HCT116 (cell line): Measurements from ENCODE around the gene EXD2. TPM values are rescaled to one million over a fixed set of nuclear protein-coding genes. Genes with fewer than 3 reads are reported as not detected.
A peak's percentile ranks its signal among the peaks of the same experiment; 100 is the strongest.

Experiments used
- ATAC-seq: fragments of 200-7000 bp; cut with Tn5 transposase; 2 replicates; pipeline ENCODE4 v1.9.1; 2020; ENCODE audit warnings: mild to moderate bottlenecking, moderate library complexity
- BruUV-seq: library from RNA; stranded (reverse); fragments of 400-500 nt; replicated peaks from 2 replicates; lab custom pipeline; 2021; lab: Mats Ljungman, UMichigan
- CTCF ChIA-PET: fragments of 300-600 bp; sonication (Branson Sonifier 250); formaldehyde crosslinking; loops from one replicate; lab custom pipeline; 2021; ENCODE audit warnings: antibody characterized with exemption; lab: Charles Lee
- POLR2A ChIA-PET: fragments of 300-600, 350-600 bp; sonication (Branson Sonifier 250); formaldehyde crosslinking; loops from one replicate; lab custom pipeline; 2021; ENCODE audit warnings: antibody characterized with exemption; lab: Charles Lee
- RAD21 ChIA-PET, 2 experiments: fragments of 300-600 bp; sonication (Branson Sonifier 250); formaldehyde crosslinking; loops; one replicate each; lab custom pipeline; 2023; ENCODE audit warnings: low total read pairs in 2 of 2; ENCODE audit not compliant: uncharacterized antibody in 2 of 2, unreplicated experiment in 2 of 2, low non-redundant PET in 1 of 2; lab: Charles Lee
- DNase-seq: peaks from one replicate; pipeline ENCODE4 v3.0.0-alpha.2; 2010; ENCODE audit warnings: low read depth, low spot score
- H2AFZ ChIP-seq: fragments of 200-600 bp; shearing (Covaris generic), sonication (generic); 2 replicates; pipeline ENCODE4 v1.6.1; 2017; ENCODE audit warnings: low read depth, mixed run types, mixed read lengths, antibody characterized with exemption, low read length; ENCODE audit not compliant: poor library complexity, severe bottlenecking
- H3K27ac ChIP-seq: 2 replicates; pipeline ENCODE4 v1.5.1; 2012; ENCODE audit warnings: low read depth, low read length
- H3K27me3 ChIP-seq: fragments of 200-600 bp; sonication (generic); 2 replicates; pipeline ENCODE4 v1.6.1; 2016; ENCODE audit warnings: mixed run types, low read length, mixed read lengths; ENCODE audit not compliant: insufficient read depth
- H3K36me3 ChIP-seq, 2 experiments: fragments of 200-500 bp in 1 of 2; fragments of 200-600 bp in 1 of 2; sonication (Bioruptor generic) in 1 of 2; sonication (generic) in 1 of 2; 2 replicates each; pipeline versions ENCODE4 v1.5.1 to v1.6.1; 2014 to 2016; ENCODE audit warnings: low read length in 2 of 2, inconsistent platforms in 1 of 2, mixed read lengths in 1 of 2, mixed run types in 1 of 2; ENCODE audit not compliant: insufficient read depth in 2 of 2, control insufficient read depth in 1 of 2
- H3K4me1 ChIP-seq, 2 experiments: fragments of 200-600 bp in 1 of 2; sonication (generic) in 1 of 2; 2 replicates each; pipeline versions ENCODE4 v1.5.1 to v1.6.1; 2012 to 2017; ENCODE audit warnings: low read length in 2 of 2, inconsistent platforms in 1 of 2, mild to moderate bottlenecking in 1 of 2, mixed read lengths in 1 of 2, mixed run types in 1 of 2, moderate library complexity in 1 of 2; ENCODE audit not compliant: insufficient read depth in 2 of 2, control insufficient read depth in 1 of 2
- H3K4me2 ChIP-seq: fragments of 200-600 bp; sonication (generic); 2 replicates; pipeline ENCODE4 v1.6.1; 2017; ENCODE audit warnings: mixed run types, low read length, mixed read lengths
- H3K4me3 ChIP-seq, 2 experiments: fragments of 200-600 bp in 1 of 2; sonication (generic) in 1 of 2; replicated peaks in 1 of 2; 2 replicates each; pipeline ENCODE4 v1.5.1; 2011 to 2016; ENCODE audit warnings: low read length in 2 of 2, control low read depth in 1 of 2, low read depth in 1 of 2, mild to moderate bottlenecking in 1 of 2, mixed read lengths in 1 of 2, mixed run types in 1 of 2
- H3K79me2 ChIP-seq: fragments of 200-600 bp; sonication (generic); 2 replicates; pipeline ENCODE4 v1.6.1; 2017; ENCODE audit warnings: mild to moderate bottlenecking, mixed run types, low read length, moderate library complexity, mixed read lengths; ENCODE audit not compliant: insufficient read depth
- H3K9ac ChIP-seq: fragments of 200-600 bp; sonication (generic); 2 replicates; pipeline ENCODE4 v1.6.1; 2016; ENCODE audit warnings: low read length, mixed read lengths
- H3K9me2 ChIP-seq: fragments of 200-600 bp; sonication (generic), shearing (Covaris generic); 2 replicates; pipeline ENCODE4 v1.6.1; 2017; ENCODE audit warnings: mixed run types, mild to moderate bottlenecking, moderate library complexity; ENCODE audit not compliant: insufficient read depth
- H3K9me3 ChIP-seq, 2 experiments: fragments of 200-500 bp in 1 of 2; fragments of 200-600 bp in 1 of 2; sonication (Bioruptor generic) in 1 of 2; sonication (generic) in 1 of 2; 2 replicates each; pipeline ENCODE4 v1.6.1; 2014 to 2017; ENCODE audit warnings: low read length in 2 of 2, mixed read lengths in 2 of 2, inconsistent platforms in 1 of 2, low read depth in 1 of 2, mild to moderate bottlenecking in 1 of 2, mixed run types in 1 of 2, moderate library complexity in 1 of 2; ENCODE audit not compliant: control insufficient read depth in 1 of 2, insufficient read depth in 1 of 2
- H4K20me1 ChIP-seq: fragments of 200-600 bp; sonication (generic), shearing (Covaris generic); 2 replicates; pipeline ENCODE4 v1.6.1; 2017; ENCODE audit warnings: mixed run types, mild to moderate bottlenecking, moderate library complexity; ENCODE audit not compliant: insufficient read depth
- ATF3 ChIP-seq: IDR thresholded peaks from 2 replicates; pipeline ENCODE4 v1.6.1; 2012
- ELF1 ChIP-seq: IDR thresholded peaks from 2 replicates; pipeline ENCODE4 v1.6.1; 2012; ENCODE audit warnings: low read depth, borderline replicate concordance
- EZH2 ChIP-seq: fragments of 200-600 bp; sonication (generic); IDR thresholded peaks from 2 replicates; pipeline ENCODE4 v1.6.1; 2017; ENCODE audit warnings: antibody characterized with exemption, mixed run types
- EZH2phosphoT487 ChIP-seq: fragments of 200-600 bp; IDR thresholded peaks from 2 replicates; pipeline ENCODE4 v1.6.1; 2018; ENCODE audit warnings: antibody characterized with exemption, borderline replicate concordance
- POLR2A ChIP-seq: IDR thresholded peaks from 2 replicates; pipeline ENCODE4 v1.7.0; 2011; ENCODE audit warnings: borderline replicate concordance; ENCODE audit not compliant: insufficient read depth, insufficient read length; ENCODE audit errors: extremely low read depth
- RAD21 ChIP-seq: IDR thresholded peaks from 2 replicates; pipeline ENCODE4 v1.6.1; 2012; ENCODE audit warnings: low read depth, mild to moderate bottlenecking
- TCF7L2 ChIP-seq: IDR thresholded peaks from 2 replicates; pipeline ENCODE4 v1.7.0; 2011; ENCODE audit warnings: borderline replicate concordance, inconsistent platforms; ENCODE audit not compliant: insufficient read depth, insufficient read length; ENCODE audit errors: extremely low read depth
- YY1 ChIP-seq: IDR thresholded peaks from 2 replicates; pipeline ENCODE4 v1.6.1; 2011; ENCODE audit warnings: low read length, low read depth, moderate library complexity, mild to moderate bottlenecking; ENCODE audit not compliant: insufficient replicate concordance; ENCODE audit errors: extremely low read depth
- ZFX ChIP-seq: fragments of 450-650 bp; IDR thresholded peaks from 2 replicates; pipeline ENCODE4 v1.6.1; 2017
- intact Hi-C: fragments of 100-400 bp; cut with micrococcal nuclease; formaldehyde crosslinking; loops from 2 replicates; pipeline ENCODE4 v1.10.0; 2022
- total RNA-seq: library from RNA; stranded (reverse); gene quantifications from one replicate; pipeline ENCODE4 v1.2.1, GENCODE V29; 2021; ENCODE audit not compliant: unreplicated experiment
- TF ChIP-seq, protein P1 (sequence below), 3 experiments: fragments of 200-600 bp in 1 of 3; sonication (generic) in 1 of 3; IDR thresholded peaks in 2 of 3; conservative IDR thresholded peaks in 1 of 3; 2 replicates each; pipeline ENCODE4 v1.5.1; 2012 to 2017; ENCODE audit warnings: low read depth in 2 of 3, low read length in 2 of 3, antibody characterized with exemption in 1 of 3, borderline replicate concordance in 1 of 3, control low read depth in 1 of 3, mild to moderate bottlenecking in 1 of 3, mixed read lengths in 1 of 3, mixed run types in 1 of 3, moderate library complexity in 1 of 3; ENCODE audit not compliant: insufficient read depth in 1 of 3
- TF ChIP-seq, protein P2 (sequence below): IDR thresholded peaks from 2 replicates; pipeline ENCODE4 v1.6.1; 2011; ENCODE audit warnings: mild to moderate bottlenecking, low read length, moderate library complexity; ENCODE audit not compliant: insufficient replicate concordance; ENCODE audit errors: extremely low read depth

Gene EXD2
- total RNA-seq, 1 experiment from 2014 or later = 20.2 TPM

GRCh38 chr14:69183735-69184134, 7.6 kb upstream of the EXD2 start:
- no peak for ATAC-seq
- Histone ChIP-seq H2AFZ (no peak overlapping the region), H3K9me2 (no peaks in the 10 kb centered on the region)

DNA sequence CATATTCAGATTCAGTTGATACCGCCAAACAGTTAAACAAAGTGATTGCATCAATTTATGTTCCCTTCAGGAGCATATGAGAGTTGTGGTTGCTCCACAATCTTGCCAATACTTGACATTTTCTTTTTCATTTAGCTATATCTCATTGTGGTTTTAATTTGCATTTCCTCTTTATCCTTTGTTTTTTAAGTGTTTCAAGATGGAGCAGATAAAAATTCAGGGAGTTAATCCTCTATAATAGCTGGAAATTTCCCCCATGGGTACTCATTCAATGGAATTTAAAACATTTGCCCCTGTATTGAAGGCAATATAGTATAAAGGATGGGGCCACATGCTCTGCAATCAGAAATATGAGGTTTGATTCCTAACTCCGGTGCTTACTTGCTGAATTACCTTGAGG, 1.1 kb upstream of the EXD2 start:
- H3K27me3 ChIP-seq = no peaks in the 10 kb centered on the region
- BruUV-seq = no TSS peak
- H3K9me3 ChIP-seq = no peaks in the 10 kb centered on the region
- no peak for DNase-seq
- H3K9me2 ChIP-seq = no peaks in the 10 kb centered on the region
- H4K20me1 ChIP-seq = no peaks in the 10 kb centered on the region
- CTCF ChIA-PET = interaction anchor here (0.8 kb wide), 1 partner anchor 39 kb away, joined by 3 read pairs; no protein-coding TSS in a partner anchor
- no peaks in the 10 kb centered on the region for H3K36me3 ChIP-seq
- H3K27ac ChIP-seq = no peak overlapping the region
- no peak overlapping the region; a peak in 1 of 4 replicates for H3K4me3 ChIP-seq
- intact Hi-C loops = loop anchor here (2.0 kb wide), 1 partner anchor 35 kb away; no protein-coding TSS in a partner anchor
- H2AFZ ChIP-seq = no peak overlapping the region
- H3K79me2 ChIP-seq = peaks cover 9% of the 10 kb centered on the region; the same call in 1 of the 2 replicates
- no peak overlapping the region for H3K9ac ChIP-seq
- POLR2A ChIA-PET = interaction anchor here (0.7 kb wide), 1 partner anchor 71 kb away, joined by 3 read pairs; no protein-coding TSS in a partner anchor
- ATAC-seq = no peak
- H3K4me2 ChIP-seq = peak overlapping the region; percentile 82
- RAD21 ChIA-PET = no interaction called here
- H3K4me1 ChIP-seq = peaks cover 6 to 16% of the 10 kb centered on the region in 2 experiments; a peak in 3 of 4 replicates
- TF ChIP-seq, protein P1, sequence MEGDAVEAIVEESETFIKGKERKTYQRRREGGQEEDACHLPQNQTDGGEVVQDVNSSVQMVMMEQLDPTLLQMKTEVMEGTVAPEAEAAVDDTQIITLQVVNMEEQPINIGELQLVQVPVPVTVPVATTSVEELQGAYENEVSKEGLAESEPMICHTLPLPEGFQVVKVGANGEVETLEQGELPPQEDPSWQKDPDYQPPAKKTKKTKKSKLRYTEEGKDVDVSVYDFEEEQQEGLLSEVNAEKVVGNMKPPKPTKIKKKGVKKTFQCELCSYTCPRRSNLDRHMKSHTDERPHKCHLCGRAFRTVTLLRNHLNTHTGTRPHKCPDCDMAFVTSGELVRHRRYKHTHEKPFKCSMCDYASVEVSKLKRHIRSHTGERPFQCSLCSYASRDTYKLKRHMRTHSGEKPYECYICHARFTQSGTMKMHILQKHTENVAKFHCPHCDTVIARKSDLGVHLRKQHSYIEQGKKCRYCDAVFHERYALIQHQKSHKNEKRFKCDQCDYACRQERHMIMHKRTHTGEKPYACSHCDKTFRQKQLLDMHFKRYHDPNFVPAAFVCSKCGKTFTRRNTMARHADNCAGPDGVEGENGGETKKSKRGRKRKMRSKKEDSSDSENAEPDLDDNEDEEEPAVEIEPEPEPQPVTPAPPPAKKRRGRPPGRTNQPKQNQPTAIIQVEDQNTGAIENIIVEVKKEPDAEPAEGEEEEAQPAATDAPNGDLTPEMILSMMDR (IDR thresholded peaks at IDR 0.05 in 2 of 3, conservative IDR thresholded peaks at IDR 0.05 in 1 of 3; ENCODE audit: borderline replicate concordance in 1 of 3, insufficient read depth in 1 of 3, low read depth in 2 of 3, low read length in 2 of 3) = no peak
- no peak for TF ChIP-seq TCF7L2
- no peak for TF ChIP-seq POLR2A
- TF ChIP-seq, protein P2, sequence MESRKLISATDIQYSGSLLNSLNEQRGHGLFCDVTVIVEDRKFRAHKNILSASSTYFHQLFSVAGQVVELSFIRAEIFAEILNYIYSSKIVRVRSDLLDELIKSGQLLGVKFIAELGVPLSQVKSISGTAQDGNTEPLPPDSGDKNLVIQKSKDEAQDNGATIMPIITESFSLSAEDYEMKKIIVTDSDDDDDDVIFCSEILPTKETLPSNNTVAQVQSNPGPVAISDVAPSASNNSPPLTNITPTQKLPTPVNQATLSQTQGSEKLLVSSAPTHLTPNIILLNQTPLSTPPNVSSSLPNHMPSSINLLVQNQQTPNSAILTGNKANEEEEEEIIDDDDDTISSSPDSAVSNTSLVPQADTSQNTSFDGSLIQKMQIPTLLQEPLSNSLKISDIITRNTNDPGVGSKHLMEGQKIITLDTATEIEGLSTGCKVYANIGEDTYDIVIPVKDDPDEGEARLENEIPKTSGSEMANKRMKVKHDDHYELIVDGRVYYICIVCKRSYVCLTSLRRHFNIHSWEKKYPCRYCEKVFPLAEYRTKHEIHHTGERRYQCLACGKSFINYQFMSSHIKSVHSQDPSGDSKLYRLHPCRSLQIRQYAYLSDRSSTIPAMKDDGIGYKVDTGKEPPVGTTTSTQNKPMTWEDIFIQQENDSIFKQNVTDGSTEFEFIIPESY = no peak
- TF ChIP-seq ELF1 = no peak
- TF ChIP-seq EZH2 = no peak
- no peak for TF ChIP-seq EZH2phosphoT487

More at GRCh38 chr14:69183735-69184134, 7.6 kb upstream of the EXD2 start:
- Histone ChIP-seq H3K9me3 (no peaks in the 10 kb centered on the region), H3K4me3 (no peak overlapping the region), H3K4me2 (no peak overlapping the region), H3K27me3 (no peaks in the 10 kb centered on the region)
- TF ChIP-seq ZFX = no peak
- TF ChIP-seq, protein P2 = no peak
- TF ChIP-seq ELF1 = no peak
- TF ChIP-seq YY1 = no peak
- TF ChIP-seq RAD21 = no peak
- no peak for TF ChIP-seq EZH2
- TF ChIP-seq ATF3 = no peak
- TF ChIP-seq, all 23 proteins: peak for 0
- intact Hi-C loops = no loop called here
- ChIA-PET POLR2A (no interaction called here), RAD21 (no interaction called here), CTCF (no interaction called here)
- no peak overlapping the region for H3K9ac ChIP-seq
- H3K4me1 ChIP-seq = no peaks in the 10 kb centered on the region
- no TSS peak for BruUV-seq
- H3K27ac ChIP-seq = no peak overlapping the region
- H3K79me2 ChIP-seq = no peaks in the 10 kb centered on the region
- no peaks in the 10 kb centered on the region for H4K20me1 ChIP-seq
- DNase-seq = no peak
- H3K36me3 ChIP-seq = no peaks in the 10 kb centered on the region
